ENCODE data around the gene RPGR.

RPGR gene

GRCh38 chrX:38315186-38315585 lies 12.1 kb downstream of the RPGR start:
- no peak for TF ChIP-seq ISL1 (CRISPR knock-in tag; IDR thresholded peaks at IDR 0.05)
- TF ChIP-seq ZNF70 (CRISPR knock-in tag; IDR thresholded peaks at IDR 0.05), result no peak
- no peak for TF ChIP-seq TCF4 (CRISPR knock-in tag; IDR thresholded peaks at IDR 0.05; ENCODE audit: borderline replicate concordance)
- TF ChIP-seq PATZ1 (CRISPR knock-in tag; IDR thresholded peaks at IDR 0.05; ENCODE audit: borderline replicate concordance), result no peak
- no peak for TF ChIP-seq BACH2 (CRISPR knock-in tag; IDR thresholded peaks at IDR 0.05; ENCODE audit: borderline replicate concordance)
- no peak for TF ChIP-seq SNAI2 (CRISPR knock-in tag; IDR thresholded peaks at IDR 0.05)
- no peak for TF ChIP-seq TSHZ2 (CRISPR knock-in tag; IDR thresholded peaks at IDR 0.05)
- ATAC-seq, result no peak

- ATAC-seq, result peak; percentile 45; the same call in 1 of the 3 replicates
Observed at GRCh38 chrX:38313190-38313589, 14.1 kb downstream of the RPGR start.

More at GRCh38 chrX:38313190-38313589, 14.1 kb downstream of the RPGR start:
- TF ChIP-seq TSHZ2 (CRISPR knock-in tag; IDR thresholded peaks at IDR 0.05) (no peak), GLIS3 (CRISPR knock-in tag; IDR thresholded peaks at IDR 0.05) (no peak), POU6F1 (CRISPR knock-in tag; IDR thresholded peaks at IDR 0.05; ENCODE audit: borderline replicate concordance, low read depth) (no peak), ZNF70 (CRISPR knock-in tag; IDR thresholded peaks at IDR 0.05) (no peak), ZNF8 (CRISPR knock-in tag; IDR thresholded peaks at IDR 0.05) (no peak), CREB5 (CRISPR knock-in tag; IDR thresholded peaks at IDR 0.05; ENCODE audit: low read depth) (no peak), BACH2 (CRISPR knock-in tag; IDR thresholded peaks at IDR 0.05; ENCODE audit: borderline replicate concordance) (no peak), CSDC2 (CRISPR knock-in tag; IDR thresholded peaks at IDR 0.05) (no peak), OSR1 (CRISPR knock-in tag; IDR thresholded peaks at IDR 0.05) (no peak), TCF4 (CRISPR knock-in tag; IDR thresholded peaks at IDR 0.05; ENCODE audit: borderline replicate concordance) (no peak), ISL1 (CRISPR knock-in tag; IDR thresholded peaks at IDR 0.05) (no peak), TOX (CRISPR knock-in tag; IDR thresholded peaks at IDR 0.05; ENCODE audit: borderline replicate concordance) (no peak)
